OCI-LY3 (cell line): ENCODE data around the gene ARHGAP15.

Experiments used
- EZH2phosphoT487 ChIP-seq: fragments of 200-600 bp; shearing (Covaris generic); IDR thresholded peaks from 2 replicates; pipeline ENCODE4 v1.6.1; 2018; ENCODE audit warnings: antibody characterized with exemption, mixed run types, low read depth
- TF ChIP-seq, protein P1 (sequence below): fragments of 200-600, 300-600 bp; sonication (generic); IDR thresholded peaks from 2 replicates; pipeline ENCODE4 v1.5.1; 2014; ENCODE audit warnings: antibody characterized with exemption, low read length, low read depth

DNA sequence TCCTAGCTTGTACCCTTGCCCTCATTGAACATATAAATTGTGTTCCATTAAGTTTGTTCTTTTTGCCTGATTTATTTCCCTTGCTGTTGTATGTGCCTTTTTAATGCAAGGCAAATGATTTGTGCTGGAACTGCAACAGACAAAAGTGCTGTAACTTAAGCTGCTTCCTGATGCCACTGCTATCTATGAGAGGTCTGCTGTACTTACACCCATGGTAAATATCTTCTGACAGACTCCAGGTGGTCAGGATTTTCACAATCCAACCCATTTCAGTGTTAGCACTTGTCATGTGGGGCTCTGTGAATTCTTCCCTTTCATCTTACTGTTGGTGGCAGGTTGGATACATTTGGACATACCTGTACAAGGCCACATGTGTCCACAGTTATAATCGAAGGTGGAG is 63.5 kb downstream of the ARHGAP15 start:
- TF ChIP-seq, protein P1, sequence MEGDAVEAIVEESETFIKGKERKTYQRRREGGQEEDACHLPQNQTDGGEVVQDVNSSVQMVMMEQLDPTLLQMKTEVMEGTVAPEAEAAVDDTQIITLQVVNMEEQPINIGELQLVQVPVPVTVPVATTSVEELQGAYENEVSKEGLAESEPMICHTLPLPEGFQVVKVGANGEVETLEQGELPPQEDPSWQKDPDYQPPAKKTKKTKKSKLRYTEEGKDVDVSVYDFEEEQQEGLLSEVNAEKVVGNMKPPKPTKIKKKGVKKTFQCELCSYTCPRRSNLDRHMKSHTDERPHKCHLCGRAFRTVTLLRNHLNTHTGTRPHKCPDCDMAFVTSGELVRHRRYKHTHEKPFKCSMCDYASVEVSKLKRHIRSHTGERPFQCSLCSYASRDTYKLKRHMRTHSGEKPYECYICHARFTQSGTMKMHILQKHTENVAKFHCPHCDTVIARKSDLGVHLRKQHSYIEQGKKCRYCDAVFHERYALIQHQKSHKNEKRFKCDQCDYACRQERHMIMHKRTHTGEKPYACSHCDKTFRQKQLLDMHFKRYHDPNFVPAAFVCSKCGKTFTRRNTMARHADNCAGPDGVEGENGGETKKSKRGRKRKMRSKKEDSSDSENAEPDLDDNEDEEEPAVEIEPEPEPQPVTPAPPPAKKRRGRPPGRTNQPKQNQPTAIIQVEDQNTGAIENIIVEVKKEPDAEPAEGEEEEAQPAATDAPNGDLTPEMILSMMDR, result no peak
- TF ChIP-seq EZH2phosphoT487, result no peak
